ENCODE results near the gene GPR148. TPM values are rescaled to one million over a fixed set of nuclear protein-coding genes. Genes with fewer than 3 reads are reported as not detected.

Gene GPR148
- total and polyA plus RNA-seq, 9 donors, result not detected

DNA sequence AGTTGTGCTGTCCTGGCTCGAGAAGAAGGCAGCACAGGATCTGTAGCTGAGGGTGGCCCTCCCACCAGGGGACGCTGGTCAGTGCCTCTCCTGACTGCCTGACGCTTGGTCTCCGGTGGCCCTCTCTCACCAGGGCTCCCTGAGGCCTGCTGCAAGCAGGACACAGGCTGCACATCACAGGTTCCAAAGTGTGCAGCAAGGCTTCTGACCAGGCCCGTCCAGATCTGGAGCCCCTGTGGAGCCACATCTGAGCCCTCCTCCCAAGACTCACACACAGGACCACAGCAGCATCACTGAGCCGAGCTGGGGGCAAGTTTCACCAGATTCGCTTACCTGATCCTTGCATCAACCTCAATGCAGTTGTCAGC is 38.5 kb downstream of the GPR148 start:
- WGBS (ENCODE audit: insufficient coverage), result 54% methylated on average over 5 of the region's 7 CpGs

DNA sequence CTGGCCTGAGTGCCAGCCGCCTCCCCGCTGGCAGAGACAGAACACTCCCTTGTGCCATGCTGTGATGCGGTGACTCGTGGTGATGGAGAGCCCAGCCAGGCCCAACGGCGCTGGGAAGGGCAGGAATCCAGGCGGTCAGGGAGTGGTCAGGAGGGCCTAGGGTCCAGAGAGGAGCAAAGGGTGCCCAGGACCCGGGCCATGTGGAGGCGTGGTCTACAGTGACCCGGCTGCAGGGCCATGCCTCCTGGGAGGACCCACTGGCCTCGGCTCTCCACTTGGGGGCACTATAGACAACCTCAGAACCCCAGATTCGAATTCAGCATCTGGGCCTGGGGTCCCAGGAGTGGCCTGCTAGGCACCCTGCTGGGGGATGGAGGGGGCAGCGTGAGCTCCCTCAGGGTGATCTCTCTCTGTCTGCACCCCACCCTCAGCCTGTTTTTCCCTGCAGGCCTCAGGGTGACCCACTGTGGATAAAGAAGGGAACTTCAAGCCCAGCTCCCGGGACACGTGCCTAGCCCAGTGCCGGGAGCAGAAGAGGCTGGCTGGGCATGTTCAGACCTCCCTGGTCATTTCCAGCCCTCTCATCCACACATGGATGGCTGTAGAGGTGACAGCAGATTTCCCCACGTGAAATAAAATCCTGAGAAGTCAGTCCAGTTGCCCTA is 39.5 kb downstream of the GPR148 start:
- Histone ChIP-seq H3K27ac (ENCODE audit: low read length) (no peak overlapping the region), H3K27me3 (ENCODE audit: control insufficient read depth, insufficient read depth, low read length) (no peaks in the 10 kb centered on the region), H3K4me1 (ENCODE audit: control insufficient read depth, insufficient read depth, low read length) (no peaks in the 10 kb centered on the region), H3K9me3 (replicated peaks; ENCODE audit: control insufficient read depth, low read depth, low read length) (no peaks in the 10 kb centered on the region), H3K36me3 (ENCODE audit: control insufficient read depth, insufficient read depth, low read length) (no peaks in the 10 kb centered on the region), H3K4me3 (ENCODE audit: low read length) (no peak overlapping the region)
- 85% methylated on average over 15 of the region's 17 CpGs for WGBS (ENCODE audit: insufficient coverage)
- no peak for DNase-seq

More for the DNA sequence above, 38.5 kb downstream of the GPR148 start:
- DNase-seq, result no peak
- Histone ChIP-seq H3K27me3 (ENCODE audit: control insufficient read depth, insufficient read depth, low read length) (no peaks in the 10 kb centered on the region), H3K4me1 (ENCODE audit: control insufficient read depth, insufficient read depth, low read length) (no peaks in the 10 kb centered on the region), H3K4me3 (ENCODE audit: low read length) (no peak overlapping the region), H3K9me3 (replicated peaks; ENCODE audit: control insufficient read depth, low read depth, low read length) (no peaks in the 10 kb centered on the region), H3K36me3 (ENCODE audit: control insufficient read depth, insufficient read depth, low read length) (no peaks in the 10 kb centered on the region), H3K27ac (ENCODE audit: low read length) (no peak overlapping the region)

DNA sequence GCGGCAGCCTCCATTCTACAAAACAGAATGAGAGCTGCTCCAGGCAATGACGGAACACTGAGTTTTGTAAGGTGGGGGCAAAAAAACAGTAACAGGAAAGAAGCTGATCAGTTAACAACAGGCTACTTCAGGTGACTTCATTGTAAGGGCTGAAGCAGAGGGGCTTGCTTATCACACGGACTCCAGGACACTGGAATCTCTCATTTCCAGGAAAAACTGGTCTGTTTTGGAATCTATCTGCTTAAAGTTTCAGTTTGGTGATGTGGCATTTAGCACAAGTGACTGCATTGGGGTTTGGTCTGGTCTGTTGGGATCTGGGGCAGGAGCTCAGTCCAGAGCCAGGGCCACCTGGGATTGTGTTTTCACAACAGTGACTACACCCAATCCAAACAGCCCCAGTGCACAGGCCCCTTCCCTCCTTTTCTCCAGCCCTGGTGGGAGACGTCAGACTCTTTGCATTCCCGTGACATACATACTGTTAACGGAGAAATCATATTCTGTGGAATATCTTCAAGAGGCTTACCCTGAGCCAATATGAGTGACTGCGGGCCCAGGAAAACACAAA is 40.6 kb downstream of the GPR148 start:
- Histone ChIP-seq H3K27me3 (ENCODE audit: control insufficient read depth, insufficient read depth, low read length) (no peaks in the 10 kb centered on the region), H3K4me1 (ENCODE audit: control insufficient read depth, insufficient read depth, low read length) (no peaks in the 10 kb centered on the region), H3K9me3 (replicated peaks; ENCODE audit: control insufficient read depth, low read depth, low read length) (no peaks in the 10 kb centered on the region), H3K36me3 (ENCODE audit: control insufficient read depth, insufficient read depth, low read length) (no peaks in the 10 kb centered on the region), H3K27ac (ENCODE audit: low read length) (no peak overlapping the region), H3K4me3 (ENCODE audit: low read length) (no peak overlapping the region)
- DNase-seq, result no peak
- 53% methylated on average over 2 of the region's 7 CpGs for WGBS (ENCODE audit: insufficient coverage)

DNA sequence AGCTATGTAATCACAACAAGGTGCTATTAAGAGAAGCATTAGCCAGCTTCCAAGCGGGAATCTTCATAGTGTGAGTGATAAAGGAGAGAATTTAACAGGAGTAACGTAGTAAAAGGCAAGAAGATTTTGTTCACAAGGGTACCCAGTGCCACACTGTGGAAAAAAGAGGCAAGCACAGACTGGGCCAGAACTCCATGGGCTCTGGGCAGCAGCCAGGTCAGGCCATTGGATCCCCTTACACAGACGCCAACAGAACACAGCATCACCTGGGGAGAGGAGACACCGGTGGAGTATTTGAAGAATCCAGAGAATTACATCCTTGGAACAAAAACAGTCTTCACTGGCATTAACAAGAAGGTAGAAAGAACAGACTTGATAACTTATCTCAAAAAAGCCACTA is 47.7 kb downstream of the GPR148 start:
- Histone ChIP-seq H3K27me3 (ENCODE audit: control insufficient read depth, insufficient read depth, low read length) (no peaks in the 10 kb centered on the region), H3K4me1 (ENCODE audit: control insufficient read depth, insufficient read depth, low read length) (no peaks in the 10 kb centered on the region), H3K4me3 (ENCODE audit: low read length) (no peak overlapping the region), H3K36me3 (ENCODE audit: control insufficient read depth, insufficient read depth, low read length) (no peaks in the 10 kb centered on the region), H3K9me3 (replicated peaks; ENCODE audit: control insufficient read depth, low read depth, low read length) (no peaks in the 10 kb centered on the region), H3K27ac (ENCODE audit: low read length) (no peak overlapping the region)
- no peak for DNase-seq
- WGBS (ENCODE audit: insufficient coverage), result 0% methylated on average over 1 of the region's 4 CpGs

DNA sequence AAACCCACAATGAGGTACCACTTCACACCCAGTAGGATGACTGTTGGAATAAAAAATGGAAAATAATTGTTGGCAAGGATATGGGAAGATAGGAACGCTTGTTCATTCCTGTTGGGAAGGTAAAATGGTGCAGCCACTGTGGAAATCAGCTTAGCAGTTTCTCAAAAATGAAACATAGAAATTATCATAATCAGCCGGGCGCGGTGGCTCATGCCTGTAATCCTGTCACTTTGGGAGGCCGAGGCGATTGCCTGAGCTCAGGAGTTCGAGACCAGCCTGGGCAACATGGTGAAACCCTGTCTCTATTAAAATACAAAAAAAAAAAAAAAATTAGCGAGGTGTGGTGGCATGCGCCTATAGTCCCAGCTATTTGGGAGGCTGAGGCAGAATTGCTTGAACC is 49.9 kb downstream of the GPR148 start:
- no peaks in the 10 kb centered on the region for H3K4me1 ChIP-seq (ENCODE audit: control insufficient read depth, insufficient read depth, low read length)
- no CpG with 5 or more reads among the region's 9 CpGs for WGBS (ENCODE audit: insufficient coverage)

More for the DNA sequence above, 49.9 kb downstream of the GPR148 start:
- DNase-seq, result no peak
- no peaks in the 10 kb centered on the region for H3K27me3 ChIP-seq (ENCODE audit: control insufficient read depth, insufficient read depth, low read length)
- no peak overlapping the region for H3K27ac ChIP-seq (ENCODE audit: low read length)
- H3K4me3 ChIP-seq (ENCODE audit: low read length), result no peak overlapping the region
- H3K9me3 ChIP-seq (replicated peaks; ENCODE audit: control insufficient read depth, low read depth, low read length), result no peaks in the 10 kb centered on the region
- H3K36me3 ChIP-seq (ENCODE audit: control insufficient read depth, insufficient read depth, low read length), result no peaks in the 10 kb centered on the region

Other genes starting within 250 kb of the GPR148 start
- gene POTEI, start 219.7 kb upstream of the GPR148 start, total RNA-seq, result not detected
- gene POTEI, start 219.7 kb upstream of the GPR148 start, polyA plus RNA-seq (ENCODE audit: insufficient read depth in 1 of 8, insufficient read length in 8 of 8, low replicate concordance in 1 of 8), result under 1 TPM in 7 of 8 donors, not detected in 1; 0.04 to 0.14 (median 0.07) TPM
- gene CFC1B, start 207.8 kb upstream of the GPR148 start, total RNA-seq, result not detected
- gene CFC1B, start 207.8 kb upstream of the GPR148 start, polyA plus RNA-seq (ENCODE audit: insufficient read depth in 1 of 8, insufficient read length in 8 of 8, low replicate concordance in 1 of 8), result not detected
- not detected for gene CFC1, start 129.5 kb upstream of the GPR148 start, total RNA-seq
- under 1 TPM in 1 of 8 donors, not detected in 7; 0.48 TPM for gene CFC1, start 129.5 kb upstream of the GPR148 start, polyA plus RNA-seq (ENCODE audit: insufficient read depth in 1 of 8, insufficient read length in 8 of 8, low replicate concordance in 1 of 8)
- 0.04 TPM for gene POTEJ, start 117.6 kb upstream of the GPR148 start, total RNA-seq
- gene POTEJ, start 117.6 kb upstream of the GPR148 start, polyA plus RNA-seq (ENCODE audit: insufficient read depth in 1 of 8, insufficient read length in 8 of 8, low replicate concordance in 1 of 8), result under 1 TPM in 2 of 8 donors, not detected in 6; 0.07 TPM
- 0.09 TPM for gene AMER3, start 26.5 kb downstream of the GPR148 start, total RNA-seq
- gene AMER3, start 26.5 kb downstream of the GPR148 start, polyA plus RNA-seq (ENCODE audit: insufficient read depth in 1 of 8, insufficient read length in 8 of 8, low replicate concordance in 1 of 8), result under 1 TPM in 1 of 8 donors, not detected in 7; 0.04 TPM
- 9.6 TPM for gene ARHGEF4, start 107.8 kb downstream of the GPR148 start, total RNA-seq
- 10 to 100 TPM in 3 of 8 donors, 1 to 10 TPM in 5; 6.1 to 15.4 (median 8.1) TPM for gene ARHGEF4, start 107.8 kb downstream of the GPR148 start, polyA plus RNA-seq (ENCODE audit: insufficient read depth in 1 of 8, insufficient read length in 8 of 8, low replicate concordance in 1 of 8)